GM12878 (cell line): ENCODE measurements around the gene FBXO8. TPM values are rescaled to one million over a fixed set of nuclear protein-coding genes. Genes with fewer than 3 reads are reported as not detected.

Source experiments
- ATF3 ChIP-seq: IDR thresholded peaks from 2 replicates; pipeline ENCODE4 v1.6.1; 2011; ENCODE audit warnings: low read depth, mild to moderate bottlenecking, low read length, moderate library complexity, borderline replicate concordance; ENCODE audit errors: extremely low read depth
- CBX5 ChIP-seq: sonication (generic); IDR thresholded peaks from 2 replicates; pipeline ENCODE4 v1.6.1; 2016; ENCODE audit warnings: low read depth, moderate library complexity, mild to moderate bottlenecking, inconsistent platforms
- CEBPB ChIP-seq, 2 experiments: fragments of 150-350 bp in 1 of 2; IDR thresholded peaks; 2 replicates each; pipeline ENCODE4 v1.6.1; 2012 to 2014; ENCODE audit warnings: low read depth in 2 of 2, low read length in 2 of 2, borderline replicate concordance in 1 of 2, inconsistent platforms in 1 of 2
- CHD4 ChIP-seq: fragments of 200-600 bp; sonication (generic); IDR thresholded peaks from 2 replicates; pipeline ENCODE4 v1.6.1; 2016; ENCODE audit warnings: mild to moderate bottlenecking
- CREM ChIP-seq: IDR thresholded peaks from 2 replicates; pipeline ENCODE4 v1.6.1; 2014; ENCODE audit warnings: antibody characterized with exemption, low read depth
- EGR1 ChIP-seq, 2 experiments: IDR thresholded peaks; 1 replicate in 1 of 2; 2 replicates in 1 of 2; pipeline ENCODE4 v1.6.1; 2011 to 2012; ENCODE audit warnings: low read depth in 2 of 2, low read length in 2 of 2, borderline replicate concordance in 1 of 2, mild to moderate bottlenecking in 1 of 2, moderate library complexity in 1 of 2
- ESRRA ChIP-seq: IDR thresholded peaks from 2 replicates; pipeline ENCODE4 v1.6.1; 2012; ENCODE audit warnings: mild to moderate bottlenecking, low read length, improper control_type of control experiment
- EZH2 ChIP-seq: IDR thresholded peaks from 2 replicates; pipeline ENCODE4 v1.6.1; 2012; ENCODE audit warnings: low read depth, mild to moderate bottlenecking, control low read depth, inconsistent platforms, low read length, borderline replicate concordance; ENCODE audit not compliant: control insufficient read depth
- HSF1 ChIP-seq: fragments of 150-350 bp; IDR thresholded peaks from 2 replicates; pipeline ENCODE4 v1.6.1; 2014; ENCODE audit warnings: mild to moderate bottlenecking, low read depth, low read length
- JUNB ChIP-seq: IDR thresholded peaks from 2 replicates; pipeline ENCODE4 v1.6.1; 2016; ENCODE audit warnings: antibody characterized with exemption, mild to moderate bottlenecking
- LARP7 ChIP-seq: fragments of 450-650 bp; IDR thresholded peaks from 2 replicates; pipeline ENCODE4 v1.6.1; 2017; ENCODE audit warnings: mild to moderate bottlenecking
- MLLT1 ChIP-seq: fragments of 450-650 bp; IDR thresholded peaks from 2 replicates; pipeline ENCODE4 v1.6.1; 2016; ENCODE audit warnings: mild to moderate bottlenecking
- MYB ChIP-seq: fragments of 150-350 bp; IDR thresholded peaks from 2 replicates; pipeline ENCODE4 v1.6.1; 2014; ENCODE audit warnings: mild to moderate bottlenecking, low read depth, low read length, borderline replicate concordance
- NRF1 ChIP-seq: conservative IDR thresholded peaks from 2 replicates; pipeline ENCODE4 v1.6.1; 2011; ENCODE audit warnings: mild to moderate bottlenecking, low read depth, low read length, improper control_type of control experiment
- PBX3 ChIP-seq: IDR thresholded peaks from 2 replicates; pipeline ENCODE4 v1.6.1; 2011; ENCODE audit warnings: mild to moderate bottlenecking, low read depth, low read length, moderate library complexity; ENCODE audit not compliant: insufficient replicate concordance
- SUPT20H ChIP-seq: IDR thresholded peaks from 2 replicates; pipeline ENCODE4 v1.6.1; 2011; ENCODE audit warnings: low read depth, mild to moderate bottlenecking, low read length, moderate library complexity, borderline replicate concordance; ENCODE audit not compliant: control insufficient read depth
- YY1 ChIP-seq: IDR thresholded peaks from 2 replicates; pipeline ENCODE4 v1.6.1; 2011; ENCODE audit warnings: low read depth, mild to moderate bottlenecking, low read length
- polyA plus RNA-seq, 11 experiments: library from polyadenylated mRNA; depleted of rRNA in 4 of 11; unstranded in 6 of 11; stranded (reverse) in 5 of 11; fragments of >200 nt; fragmentation: Nextera tagmentation in 4 of 11; fragmentation: Illumina TruSeq in 1 of 11; extraction: Ambion mirVana in 4 of 11; extraction: Trizol in 1 of 11; gene quantifications; 1 replicate in 1 of 11; 2 replicates in 10 of 11; pipeline versions ENCODE4 v1.2.1 to v1.2.3, GENCODE V29; 2011 to 2016; ENCODE audit warnings: inconsistent platforms in 2 of 11, missing spikeins in 2 of 11, low read depth in 1 of 11
- total RNA-seq, 4 experiments: library from RNA; depleted of rRNA in 3 of 4; stranded (reverse); fragments of >200 nt in 3 of 4; fragmentation: Illumina TruSeq in 1 of 4; extraction: Trizol in 1 of 4; gene quantifications; 2 replicates each; pipeline versions ENCODE4 v1.2.1 to v1.2.3, GENCODE V29; 2013 to 2021

The FBXO8 gene
- total and polyA plus RNA-seq, 10 of the 15 experiments (the other 5 are each of a cell fraction or from before 2014, with no cell fraction given): 11.3 to 38.1 (median 16.8) TPM

GRCh38 chr4:174283507-174284471 lies at the start of gene FBXO8, which contains the start of gene CEP44 (continued):
- TF ChIP-seq PBX3 (no peak), HSF1 (no peak), JUNB (no peak; the same call in 1 of the 2 replicates), CHD4 (no peak), MLLT1 (peak; percentile 91), NRF1 (0 out of 2 replicates have a peak, but pooled peaks have one; percentile 12), ATF3 (no peak), EGR1 (IDR thresholded peaks at IDR 0.05; ENCODE audit: borderline replicate concordance in 1 of 2, low read depth in 2 of 2, low read length in 2 of 2) (no peak), MYB (0 out of 2 replicates have a peak, but pooled peaks have one; percentile 12), SUPT20H (no peak), ESRRA (no peak), CREM (peak; percentile 97), LARP7 (no peak; the same call in 1 of the 2 replicates), CBX5 (peak; percentile 89), EZH2 (no peak), YY1 (peak; percentile 67), CEBPB (IDR thresholded peaks at IDR 0.05; ENCODE audit: borderline replicate concordance in 1 of 2, low read depth in 2 of 2, low read length in 2 of 2) (no peak)
